K562 (cell line): Measurements from ENCODE around the gene LRRC59.

Source experiments
- ATF3 ChIP-seq, 2 experiments: fragments of 450-650 bp in 1 of 2; sonication (generic) in 1 of 2; formaldehyde crosslinking in 1 of 2; IDR thresholded peaks in 1 of 2; conservative IDR thresholded peaks in 1 of 2; 2 replicates each; pipeline versions ENCODE4 v1.6.1 to v1.8.1; 2016 to 2023; ENCODE audit warnings: mild to moderate bottlenecking in 2 of 2, moderate library complexity in 2 of 2, inconsistent platforms in 1 of 2, missing genetic modification reagents in 1 of 2
- CTCF ChIP-seq, 3 experiments: IDR thresholded peaks in 2 of 3; conservative IDR thresholded peaks in 1 of 3; 2 replicates each; pipeline ENCODE4 v1.5.1; 2011 to 2012; ENCODE audit warnings: low read length in 3 of 3, mild to moderate bottlenecking in 3 of 3, control low read depth in 2 of 3, improper control_type of control experiment in 1 of 3, inconsistent platforms in 1 of 3, low read depth in 1 of 3, mixed read lengths in 1 of 3, moderate library complexity in 1 of 3; ENCODE audit not compliant: insufficient read depth in 2 of 3
- RB1 ChIP-seq: fragments of 450-650 bp; IDR thresholded peaks from 2 replicates; pipeline ENCODE4 v1.6.1; 2017; ENCODE audit warnings: low read depth, mild to moderate bottlenecking
- TBP ChIP-seq: optimal IDR thresholded peaks from 2 replicates; pipeline ENCODE3; 2011; ENCODE audit warnings: low read depth, low read length, improper control_type of control experiment
- VEZF1 ChIP-seq: fragments of 200-800 bp; sonication (Bioruptor generic); IDR thresholded peaks from 2 replicates; pipeline ENCODE4 v1.6.1; 2017; ENCODE audit warnings: missing genetic modification characterization, missing compliant biosample characterization
- WHSC1 ChIP-seq: IDR thresholded peaks from one replicate; pipeline ENCODE4 v1.6.1; 2012; ENCODE audit warnings: low read length, control low read depth, inconsistent platforms
- ZNF121 ChIP-seq: sonication (generic); formaldehyde crosslinking; conservative IDR thresholded peaks from 2 replicates; pipeline ENCODE4 v1.8.0; 2022; ENCODE audit warnings: missing genetic modification reagents
- ZNF274 ChIP-seq: IDR thresholded peaks from 2 replicates; pipeline ENCODE4 v1.6.1; 2011; ENCODE audit warnings: low read depth, mild to moderate bottlenecking, low read length, moderate library complexity, borderline replicate concordance
- ZNF584 ChIP-seq: fragments of 200-800 bp; sonication (Bioruptor generic); IDR thresholded peaks from 2 replicates; pipeline ENCODE4 v1.6.1; 2016; ENCODE audit warnings: low read depth, mild to moderate bottlenecking, missing genetic modification characterization, missing compliant biosample characterization

GRCh38 chr17:50349243-50349600, 48.1 kb downstream of the LRRC59 start:
- TF ChIP-seq CTCF (IDR thresholded peaks at IDR 0.05 in 2 of 3, conservative IDR thresholded peaks at IDR 0.05 in 1 of 3; ENCODE audit: insufficient read depth in 2 of 3, low read depth in 1 of 3, low read length in 3 of 3) (no peak), ZNF121 (CRISPR knock-in tag) (no peak), ATF3 (IDR thresholded peaks at IDR 0.05) (no peak), ATF3 (CRISPR knock-in tag; conservative IDR thresholded peaks at IDR 0.05) (no peak), TBP (no peak), VEZF1 (no peak), ZNF274 (no peak), WHSC1 (no peak), RB1 (no peak), ZNF584 (CRISPR knock-in tag) (no peak)
